Astrocyte (in vitro differentiated cells and primary cell): ENCODE measurements around the gene ANAPC1.

ENCODE experiments used
- CTCF ChIP-seq: IDR thresholded peaks from 2 replicates; pipeline ENCODE4 v1.5.1; 2011; ENCODE audit warnings: low read depth, mild to moderate bottlenecking, inconsistent platforms, low read length, moderate library complexity; ENCODE audit not compliant: insufficient read depth
- EZH2 ChIP-seq: IDR thresholded peaks from 2 replicates; pipeline ENCODE4 v1.6.1; 2012; ENCODE audit warnings: mild to moderate bottlenecking, low read length, inconsistent platforms; ENCODE audit not compliant: insufficient read depth

- TF ChIP-seq CTCF (no peak), EZH2 (no peak)
Observed at GRCh38 chr2:111884592-111884964, 585 bp upstream of the ANAPC1 start.
